Measurements from ENCODE around the gene CEP164. TPM values are rescaled to one million over a fixed set of nuclear protein-coding genes. Genes with fewer than 3 reads are reported as not detected.
A peak's percentile ranks its signal among the peaks of the same experiment; 100 is the strongest.

The CEP164 gene
- total and polyA plus RNA-seq, 2 experiments from 2014 or later: 13.9 to 23.8 TPM

- H3K4me3 ChIP-seq: no peak overlapping the region
- no peaks in the 10 kb centered on the region for H3K9me3 Mint-ChIP-seq
- ATAC-seq (no peak), DNase-seq (ENCODE audit: low spot score) (no peak)
- peaks cover 24% of the 10 kb centered on the region for H3K36me3 Mint-ChIP-seq (ENCODE audit: low read depth)
- no peak for TF ChIP-seq ETS1 (IDR thresholded peaks at IDR 0.05)
- TF ChIP-seq STAT1 (IDR thresholded peaks at IDR 0.05; ENCODE audit: unreplicated experiment): no peak
- peaks cover 4% of the 10 kb centered on the region for H3K27me3 Mint-ChIP-seq (ENCODE audit: insufficient read depth, low read depth, poor library complexity)
- no peak overlapping the region for H3K27ac Mint-ChIP-seq
- no peaks in the 10 kb centered on the region for H3K9me2 ChIP-seq (ENCODE audit: insufficient read depth)
- no peak overlapping the region for H2AFZ ChIP-seq
- no peaks in the 10 kb centered on the region for H3F3A ChIP-seq (replicated peaks; ENCODE audit: low read depth)
- peaks cover 8% of the 10 kb centered on the region for H3K36me3 ChIP-seq (ENCODE audit: insufficient read depth)
- no peak overlapping the region for H3K4me3 Mint-ChIP-seq
- H3K4me1 ChIP-seq (ENCODE audit: insufficient read depth): no peaks in the 10 kb centered on the region
- H3K4me1 Mint-ChIP-seq: no peaks in the 10 kb centered on the region
- H4K20me1 ChIP-seq (replicated peaks; ENCODE audit: insufficient read depth): no peaks in the 10 kb centered on the region; the same call in none of the 2 replicates
- no peaks in the 10 kb centered on the region for H3K79me2 ChIP-seq (replicated peaks; ENCODE audit: insufficient read depth)
- no peak overlapping the region for H3K4me2 ChIP-seq
- H3K27ac ChIP-seq (ENCODE audit: low read depth): no peak overlapping the region
- H3K27me3 ChIP-seq (ENCODE audit: insufficient read depth): no peaks in the 10 kb centered on the region
Observed at GRCh38 chr11:117361432-117361831, 33.8 kb downstream of the CEP164 start.

- H3K27me3 Mint-ChIP-seq (ENCODE audit: insufficient read depth, low read depth, poor library complexity): peaks cover 1% of the 10 kb centered on the region
- DNase-seq (ENCODE audit: low spot score): no peak
- no peak overlapping the region for H3K27ac ChIP-seq (ENCODE audit: low read depth)
- no peaks in the 10 kb centered on the region for H3K9me2 ChIP-seq (ENCODE audit: insufficient read depth)
- H3K4me1 Mint-ChIP-seq: no peaks in the 10 kb centered on the region
- H3K36me3 Mint-ChIP-seq (ENCODE audit: low read depth): peaks cover 23% of the 10 kb centered on the region
- no peaks in the 10 kb centered on the region for H3K4me1 ChIP-seq (ENCODE audit: insufficient read depth)
- ATAC-seq: no peak; the same call in 1 of the 3 replicates
- peaks cover 8% of the 10 kb centered on the region for H3K36me3 ChIP-seq (ENCODE audit: insufficient read depth)
- no peak overlapping the region for H3K4me3 Mint-ChIP-seq
- H3K27ac Mint-ChIP-seq: no peak overlapping the region
- H4K20me1 ChIP-seq (replicated peaks; ENCODE audit: insufficient read depth): no peaks in the 10 kb centered on the region; the same call in 1 of the 2 replicates
- no peaks in the 10 kb centered on the region for H3F3A ChIP-seq (replicated peaks; ENCODE audit: low read depth)
- TF ChIP-seq ETS1 (IDR thresholded peaks at IDR 0.05): no peak
- TF ChIP-seq STAT1 (IDR thresholded peaks at IDR 0.05; ENCODE audit: unreplicated experiment): no peak
- TF ChIP-seq, protein P1, sequence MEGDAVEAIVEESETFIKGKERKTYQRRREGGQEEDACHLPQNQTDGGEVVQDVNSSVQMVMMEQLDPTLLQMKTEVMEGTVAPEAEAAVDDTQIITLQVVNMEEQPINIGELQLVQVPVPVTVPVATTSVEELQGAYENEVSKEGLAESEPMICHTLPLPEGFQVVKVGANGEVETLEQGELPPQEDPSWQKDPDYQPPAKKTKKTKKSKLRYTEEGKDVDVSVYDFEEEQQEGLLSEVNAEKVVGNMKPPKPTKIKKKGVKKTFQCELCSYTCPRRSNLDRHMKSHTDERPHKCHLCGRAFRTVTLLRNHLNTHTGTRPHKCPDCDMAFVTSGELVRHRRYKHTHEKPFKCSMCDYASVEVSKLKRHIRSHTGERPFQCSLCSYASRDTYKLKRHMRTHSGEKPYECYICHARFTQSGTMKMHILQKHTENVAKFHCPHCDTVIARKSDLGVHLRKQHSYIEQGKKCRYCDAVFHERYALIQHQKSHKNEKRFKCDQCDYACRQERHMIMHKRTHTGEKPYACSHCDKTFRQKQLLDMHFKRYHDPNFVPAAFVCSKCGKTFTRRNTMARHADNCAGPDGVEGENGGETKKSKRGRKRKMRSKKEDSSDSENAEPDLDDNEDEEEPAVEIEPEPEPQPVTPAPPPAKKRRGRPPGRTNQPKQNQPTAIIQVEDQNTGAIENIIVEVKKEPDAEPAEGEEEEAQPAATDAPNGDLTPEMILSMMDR (conservative IDR thresholded peaks at IDR 0.05; ENCODE audit: low read depth in 2 of 2): peak in 1 of 2 experiments; percentile 23; a peak in 2 of 4 replicates
- TF ChIP-seq, protein P2, sequence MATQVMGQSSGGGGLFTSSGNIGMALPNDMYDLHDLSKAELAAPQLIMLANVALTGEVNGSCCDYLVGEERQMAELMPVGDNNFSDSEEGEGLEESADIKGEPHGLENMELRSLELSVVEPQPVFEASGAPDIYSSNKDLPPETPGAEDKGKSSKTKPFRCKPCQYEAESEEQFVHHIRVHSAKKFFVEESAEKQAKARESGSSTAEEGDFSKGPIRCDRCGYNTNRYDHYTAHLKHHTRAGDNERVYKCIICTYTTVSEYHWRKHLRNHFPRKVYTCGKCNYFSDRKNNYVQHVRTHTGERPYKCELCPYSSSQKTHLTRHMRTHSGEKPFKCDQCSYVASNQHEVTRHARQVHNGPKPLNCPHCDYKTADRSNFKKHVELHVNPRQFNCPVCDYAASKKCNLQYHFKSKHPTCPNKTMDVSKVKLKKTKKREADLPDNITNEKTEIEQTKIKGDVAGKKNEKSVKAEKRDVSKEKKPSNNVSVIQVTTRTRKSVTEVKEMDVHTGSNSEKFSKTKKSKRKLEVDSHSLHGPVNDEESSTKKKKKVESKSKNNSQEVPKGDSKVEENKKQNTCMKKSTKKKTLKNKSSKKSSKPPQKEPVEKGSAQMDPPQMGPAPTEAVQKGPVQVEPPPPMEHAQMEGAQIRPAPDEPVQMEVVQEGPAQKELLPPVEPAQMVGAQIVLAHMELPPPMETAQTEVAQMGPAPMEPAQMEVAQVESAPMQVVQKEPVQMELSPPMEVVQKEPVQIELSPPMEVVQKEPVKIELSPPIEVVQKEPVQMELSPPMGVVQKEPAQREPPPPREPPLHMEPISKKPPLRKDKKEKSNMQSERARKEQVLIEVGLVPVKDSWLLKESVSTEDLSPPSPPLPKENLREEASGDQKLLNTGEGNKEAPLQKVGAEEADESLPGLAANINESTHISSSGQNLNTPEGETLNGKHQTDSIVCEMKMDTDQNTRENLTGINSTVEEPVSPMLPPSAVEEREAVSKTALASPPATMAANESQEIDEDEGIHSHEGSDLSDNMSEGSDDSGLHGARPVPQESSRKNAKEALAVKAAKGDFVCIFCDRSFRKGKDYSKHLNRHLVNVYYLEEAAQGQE (IDR thresholded peaks at IDR 0.05; ENCODE audit: unreplicated experiment): no peak
- no peak for TF ChIP-seq EZH2 (IDR thresholded peaks at IDR 0.05; ENCODE audit: low read depth, unreplicated experiment)
- no peaks in the 10 kb centered on the region for H3K79me2 ChIP-seq (replicated peaks; ENCODE audit: insufficient read depth)
- H3K9me3 Mint-ChIP-seq: no peaks in the 10 kb centered on the region
- H3K4me3 ChIP-seq: no peak overlapping the region
- no peak overlapping the region for H2AFZ ChIP-seq
- H3K27me3 ChIP-seq (ENCODE audit: insufficient read depth): no peaks in the 10 kb centered on the region
- H3K4me2 ChIP-seq: no peak overlapping the region
Observed at GRCh38 chr11:117366248-117366647, 38.6 kb downstream of the CEP164 start.
